NCI-H146 treated with DMSO at 0.1 percent for 48 hours (cell line): ENCODE data around the gene BMPER.

Source experiments
- DNase-seq: peaks from one replicate; lab custom pipeline; 2025; ENCODE audit not compliant: unreplicated experiment; lab: John Stamatoyannopoulos, UW

The BMPER gene

DNA sequence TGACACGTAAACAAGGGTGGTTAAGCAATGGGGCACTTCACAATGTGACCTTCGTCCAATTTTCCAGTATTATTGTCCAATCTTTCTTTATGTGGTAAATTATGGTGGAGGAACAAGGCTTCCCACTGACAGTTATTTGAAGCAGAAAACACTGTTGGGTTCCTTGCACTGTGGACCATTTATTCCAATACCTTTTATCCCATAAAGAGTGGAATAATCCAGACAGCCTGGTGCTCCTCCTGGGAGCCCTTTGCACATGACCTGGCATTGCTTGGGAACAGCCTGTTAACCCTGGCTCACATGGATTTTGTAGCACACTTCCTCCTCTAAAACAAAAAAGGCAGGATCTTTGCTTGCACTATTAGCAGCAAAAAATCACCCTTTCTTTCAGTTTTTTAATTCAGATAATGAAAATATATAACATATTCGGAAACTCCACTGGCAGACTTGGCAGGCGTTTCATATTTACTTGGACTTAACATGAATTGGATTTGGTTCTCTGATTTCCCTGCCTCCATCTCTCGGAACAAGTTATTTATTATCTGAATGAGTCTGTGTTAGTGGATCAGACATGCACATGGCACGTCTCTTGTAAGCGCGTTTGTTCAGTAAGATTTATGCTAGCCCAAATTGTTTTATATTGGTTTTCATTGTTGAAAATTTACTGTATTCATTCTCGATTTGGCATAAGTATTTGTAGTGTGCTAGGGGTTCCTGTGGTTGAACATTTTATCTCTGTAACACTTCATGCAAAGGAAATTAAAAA is 59.3 kb downstream of the BMPER start:
- DNase-seq, result no peak

DNA sequence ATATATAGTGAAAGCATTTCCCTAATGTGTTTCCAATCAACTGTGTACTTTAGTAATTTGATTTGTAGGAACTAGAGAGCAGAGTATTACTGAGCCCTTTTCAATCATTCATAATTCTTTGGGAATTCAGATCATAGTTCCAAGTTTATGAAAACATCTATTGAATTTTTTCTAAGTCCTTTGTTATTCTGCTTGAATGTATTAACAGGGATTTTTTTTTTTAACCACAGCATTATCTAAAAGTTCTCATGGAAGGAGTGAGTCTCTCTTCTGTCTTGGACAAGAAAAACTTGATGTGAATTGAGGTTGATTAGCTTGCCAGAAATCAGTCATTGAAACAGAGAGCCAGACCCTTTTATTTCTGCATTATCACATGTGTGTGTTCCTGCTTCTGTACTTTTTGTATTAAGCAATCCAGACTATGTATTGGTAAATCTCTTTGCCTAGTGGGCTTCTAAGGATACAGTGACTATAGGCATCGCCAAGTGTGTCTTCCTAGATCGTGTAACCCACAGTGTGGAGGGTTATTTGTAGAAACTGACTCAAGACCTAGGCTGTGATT is 59.9 kb downstream of the BMPER start:
- DNase-seq, result no peak

DNA sequence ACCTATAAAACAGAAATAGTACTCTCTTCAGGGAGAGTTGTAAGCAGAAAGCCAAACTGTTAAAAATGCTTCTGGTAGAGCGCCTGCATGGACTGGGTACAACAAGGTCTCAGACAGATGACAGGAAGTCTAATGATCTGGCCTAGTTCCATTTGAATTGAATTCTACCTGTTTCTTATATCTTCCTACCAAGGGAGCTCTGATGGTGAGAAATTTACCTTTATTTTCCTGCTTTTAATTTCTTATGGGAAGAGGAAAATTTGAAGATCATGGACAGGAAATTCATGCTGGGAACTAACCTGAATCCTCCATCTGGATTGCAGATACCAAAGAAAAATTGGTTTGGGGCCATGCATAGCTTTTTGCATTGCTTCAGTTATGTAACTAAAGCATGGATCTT is 63.3 kb downstream of the BMPER start:
- no peak for DNase-seq

DNA sequence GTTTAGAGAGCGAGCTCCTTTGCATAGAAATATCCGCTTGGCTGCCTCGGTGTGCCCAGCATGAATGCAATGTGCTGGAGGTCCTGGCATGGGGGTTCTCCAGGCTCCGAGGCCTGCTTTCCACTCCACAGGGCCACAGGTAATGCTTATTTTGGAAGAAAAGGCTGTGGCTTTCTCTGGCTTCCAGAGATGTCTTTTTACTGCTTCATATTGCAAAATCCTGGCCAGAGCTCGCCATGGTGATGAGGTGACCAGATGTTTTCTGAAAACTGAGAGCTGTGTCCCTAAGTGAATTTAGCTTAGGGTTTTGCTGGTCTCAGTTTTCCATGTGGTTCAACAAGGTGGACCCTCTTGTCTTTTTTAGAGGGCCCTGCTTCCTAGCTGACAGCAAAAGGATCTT is 65.2 kb downstream of the BMPER start:
- no peak for DNase-seq

DNA sequence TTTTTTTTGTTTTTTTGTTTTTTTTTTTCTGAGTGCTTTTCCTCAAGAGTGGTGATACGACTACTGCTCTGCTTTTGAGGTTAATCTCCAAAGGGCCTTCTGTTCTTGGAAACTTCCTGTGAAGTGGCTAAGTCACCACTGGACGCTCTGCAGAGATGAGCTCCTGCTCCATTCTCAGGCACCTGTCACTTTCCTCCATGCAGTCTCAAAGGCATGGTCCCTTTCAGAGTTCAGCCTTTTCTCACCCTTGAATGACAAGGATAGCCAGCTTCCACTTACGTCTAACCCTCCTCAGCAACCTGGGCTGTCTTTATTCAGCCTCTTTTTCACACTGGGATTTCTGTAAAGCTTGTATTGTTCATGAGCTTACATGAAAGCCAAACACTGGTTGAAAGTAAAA is 65.8 kb downstream of the BMPER start:
- no peak for DNase-seq

DNA sequence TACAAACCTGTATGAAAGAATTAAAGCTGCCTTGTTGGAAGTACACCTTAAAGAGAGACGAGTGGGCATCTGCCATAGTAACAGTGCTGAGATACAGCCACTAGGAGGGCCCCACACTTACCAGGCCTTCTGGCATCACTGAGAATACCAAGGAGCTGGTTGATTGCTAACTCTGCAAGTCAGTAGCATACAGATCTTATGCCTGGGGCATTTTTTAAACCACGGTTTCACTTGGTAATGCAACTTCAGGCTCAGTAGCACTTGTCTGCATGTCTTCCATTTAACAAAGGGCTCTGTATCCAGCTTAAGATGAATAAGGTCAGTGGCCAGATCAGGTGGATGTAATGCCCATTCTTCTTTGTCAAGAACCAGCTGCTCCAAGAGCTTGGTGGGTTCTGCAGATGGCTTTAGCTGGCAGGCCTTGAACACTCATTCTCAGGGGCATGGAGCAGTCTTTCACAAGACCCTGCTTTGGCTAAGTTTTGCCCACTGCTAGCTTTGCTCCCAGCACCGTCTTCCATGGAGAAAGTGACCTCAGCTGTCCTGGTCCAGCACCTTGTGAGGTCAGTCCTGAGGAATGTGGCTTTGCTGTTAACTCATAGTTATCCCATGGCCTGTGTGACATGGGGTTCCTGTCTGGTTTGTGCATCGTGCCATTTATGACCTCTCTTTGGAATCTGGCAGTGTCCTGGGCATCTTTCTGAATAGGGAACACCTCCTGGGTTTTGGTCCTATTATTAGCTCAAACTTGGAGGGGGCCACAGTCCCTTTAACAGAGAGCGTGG is 68.1 kb downstream of the BMPER start:
- no peak for DNase-seq

DNA sequence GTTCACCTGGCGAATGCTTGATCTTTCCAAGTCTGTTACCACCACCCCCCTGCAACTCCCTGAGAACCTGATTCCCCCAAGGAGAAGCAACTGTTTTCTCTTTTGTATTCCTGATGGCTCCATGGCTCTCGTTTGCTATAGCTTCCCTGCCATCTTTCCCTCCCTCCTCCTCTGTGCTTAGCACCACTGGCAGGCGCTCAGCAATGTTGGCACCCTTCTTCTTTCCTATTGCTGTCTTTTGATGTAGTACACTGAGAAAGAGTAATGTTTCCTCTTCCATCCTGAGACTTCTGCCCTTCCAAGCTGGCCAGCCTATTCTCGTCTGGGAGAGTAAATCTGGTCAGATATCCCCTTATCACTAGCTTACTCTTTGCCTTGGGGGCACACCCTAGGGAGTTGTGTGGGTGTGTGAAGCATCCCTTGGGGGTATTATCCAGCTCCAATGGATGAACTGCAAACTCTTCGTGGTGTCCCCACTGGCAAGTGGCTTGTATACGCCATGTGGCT is 74.0 kb downstream of the BMPER start:
- no peak for DNase-seq

DNA sequence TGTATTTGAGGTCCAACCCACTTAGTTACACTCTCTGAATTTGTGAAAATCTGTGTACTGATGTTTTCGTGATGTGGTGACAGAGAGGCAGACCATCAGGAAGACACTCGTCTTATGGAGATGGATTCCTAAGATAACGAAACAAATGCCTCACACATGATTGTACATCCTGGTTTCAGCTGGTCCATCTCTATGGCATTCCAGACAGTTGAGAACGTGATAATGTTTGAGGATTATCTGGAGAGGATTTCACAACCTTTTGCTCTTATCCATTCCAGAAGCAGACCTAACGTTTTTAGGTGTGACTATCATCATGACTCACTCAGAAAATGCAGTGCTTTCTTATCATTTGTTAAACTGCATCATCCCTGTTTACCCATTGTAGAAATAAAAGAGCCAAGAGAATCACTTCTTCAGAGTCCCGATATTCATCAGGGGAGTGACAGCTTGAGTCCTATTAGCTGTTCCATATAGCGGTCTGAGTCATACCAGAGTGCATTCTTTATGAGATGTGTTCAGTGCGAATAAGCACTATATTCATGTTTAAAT is 74.5 kb downstream of the BMPER start:
- DNase-seq, result no peak

DNA sequence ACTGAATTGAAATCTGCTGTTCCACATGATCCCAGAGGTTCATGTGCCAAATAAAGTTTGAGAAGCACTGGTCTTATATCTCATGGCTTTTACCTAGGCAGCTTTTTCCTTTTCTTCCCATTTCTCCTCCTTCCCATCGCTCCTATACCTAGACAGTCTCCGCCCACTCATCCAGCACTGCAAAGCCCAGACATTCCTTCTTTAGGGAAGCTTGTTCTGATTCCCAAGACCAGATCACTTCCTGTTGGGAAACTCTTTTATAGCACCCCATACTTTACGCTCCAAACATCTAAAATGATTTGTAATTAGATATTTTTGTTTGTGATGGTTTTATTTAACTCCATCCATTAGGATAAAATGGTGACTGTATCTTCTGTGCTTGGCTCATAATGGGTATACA is 75.9 kb downstream of the BMPER start:
- DNase-seq, result no peak

DNA sequence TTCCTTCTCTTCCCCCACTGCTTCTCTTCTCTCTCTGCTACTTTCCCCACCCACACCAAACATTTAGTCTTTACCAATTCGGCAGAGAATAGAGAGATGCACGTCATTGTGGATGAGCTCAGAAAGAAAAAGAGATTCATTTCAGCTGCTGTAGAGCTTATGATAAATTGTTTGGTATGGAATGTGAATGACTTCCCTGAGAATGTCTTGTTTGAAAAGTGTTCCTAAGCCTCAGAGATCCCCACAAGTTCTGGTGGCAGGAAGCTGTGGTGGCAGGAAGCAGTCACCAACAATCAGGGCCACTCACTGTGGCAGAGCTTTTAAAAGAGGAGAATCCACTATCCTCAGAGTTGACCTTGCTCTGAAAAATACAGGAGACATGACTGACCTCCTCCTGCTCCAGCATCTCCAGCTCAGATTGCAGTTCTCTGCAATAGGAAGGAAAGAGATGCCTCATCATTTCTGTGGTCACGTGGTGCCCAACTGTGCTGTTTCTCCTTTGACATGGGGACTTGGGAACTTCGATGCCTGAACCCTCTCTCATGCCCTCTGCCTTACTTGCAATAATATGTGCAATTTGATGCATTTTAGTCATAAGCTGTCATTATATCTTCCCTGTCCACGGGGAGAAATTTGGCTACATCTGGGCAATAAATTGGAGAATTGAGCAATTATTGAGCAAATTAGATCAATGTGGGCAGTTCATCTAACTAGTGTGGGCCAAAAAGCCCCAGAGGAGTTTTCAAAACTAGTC is 76.5 kb downstream of the BMPER start:
- no peak for DNase-seq

DNA sequence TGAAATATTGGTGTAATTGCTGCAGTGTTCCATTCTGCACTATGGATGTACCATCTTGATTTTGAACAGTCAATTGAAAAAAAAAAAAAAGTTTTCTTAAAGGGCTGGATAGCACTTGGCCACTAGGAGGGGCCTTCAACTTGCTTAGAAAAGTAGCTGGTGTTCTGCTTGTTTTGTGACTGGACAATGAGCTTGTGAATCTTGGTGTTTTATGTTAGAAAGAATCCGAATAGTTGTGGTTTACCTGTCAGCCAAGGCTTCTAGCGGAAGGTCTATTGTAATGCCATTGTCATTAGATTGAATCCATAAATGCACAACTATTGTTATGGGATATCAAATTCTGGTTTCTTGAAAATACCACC is 77.1 kb downstream of the BMPER start:
- no peak for DNase-seq

DNA sequence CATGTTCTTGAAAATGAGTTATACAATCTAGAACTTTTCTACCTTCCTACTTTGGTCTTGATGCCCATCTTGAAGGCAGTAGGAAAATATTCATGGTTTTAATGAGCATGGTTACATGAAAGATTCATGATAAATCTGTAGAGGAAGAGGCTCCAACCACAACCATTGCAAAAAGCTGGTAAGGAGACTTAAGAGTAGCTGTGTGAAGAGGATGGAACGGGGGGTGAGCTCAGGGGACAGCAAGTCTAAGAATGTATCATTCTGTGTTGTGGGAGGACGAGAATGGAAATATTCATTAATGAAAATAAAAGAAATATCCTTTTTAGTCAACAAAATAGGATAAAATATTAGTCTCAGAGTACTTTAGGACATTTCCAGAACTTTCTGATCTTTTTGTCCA is 81.1 kb downstream of the BMPER start:
- DNase-seq, result no peak

DNA sequence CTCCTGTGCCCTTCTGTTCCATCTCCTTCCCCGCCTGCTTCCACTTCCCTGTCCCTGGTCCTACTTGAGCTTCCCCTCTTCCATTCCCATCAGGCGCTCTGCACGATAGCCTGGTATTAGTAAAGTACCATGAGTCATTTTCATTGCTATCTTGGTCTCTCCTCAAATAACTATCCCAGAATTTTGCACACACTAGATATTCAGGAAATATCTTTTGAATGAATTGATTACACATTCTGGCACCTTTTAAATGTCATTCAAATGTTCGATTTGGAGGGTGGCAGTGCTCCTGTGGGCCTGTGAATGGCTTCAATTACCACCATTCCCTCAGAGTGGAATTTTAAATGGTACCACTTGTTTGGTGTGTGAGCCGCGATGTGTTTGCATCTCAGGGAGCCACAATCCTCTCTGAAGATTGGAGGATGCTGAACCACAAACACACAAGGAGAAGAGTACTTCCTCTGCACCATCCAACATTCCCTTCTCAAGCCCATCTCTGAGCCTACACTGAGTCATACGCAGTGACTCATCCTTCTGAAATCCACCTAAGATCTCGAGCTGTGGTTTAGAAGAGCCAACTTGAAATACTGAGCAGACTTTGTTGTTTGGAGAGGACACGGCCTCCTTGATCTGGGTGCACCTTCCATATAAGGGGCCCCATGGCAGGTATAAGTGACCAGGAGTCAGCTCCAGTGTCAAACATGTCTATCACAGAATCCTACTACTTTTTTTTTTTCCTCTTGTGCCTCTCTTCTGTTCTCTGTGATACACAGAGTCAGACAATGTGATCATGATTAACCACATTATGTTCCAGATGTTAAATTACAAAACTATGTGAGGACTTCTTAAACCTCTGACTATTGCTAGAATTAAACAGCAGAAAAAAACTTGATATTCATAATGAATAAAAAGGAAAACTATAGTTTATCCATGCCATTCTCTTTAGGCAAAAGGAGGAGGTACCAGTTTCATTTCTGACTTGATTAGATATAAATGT is 81.9 kb downstream of the BMPER start:
- DNase-seq, result no peak

DNA sequence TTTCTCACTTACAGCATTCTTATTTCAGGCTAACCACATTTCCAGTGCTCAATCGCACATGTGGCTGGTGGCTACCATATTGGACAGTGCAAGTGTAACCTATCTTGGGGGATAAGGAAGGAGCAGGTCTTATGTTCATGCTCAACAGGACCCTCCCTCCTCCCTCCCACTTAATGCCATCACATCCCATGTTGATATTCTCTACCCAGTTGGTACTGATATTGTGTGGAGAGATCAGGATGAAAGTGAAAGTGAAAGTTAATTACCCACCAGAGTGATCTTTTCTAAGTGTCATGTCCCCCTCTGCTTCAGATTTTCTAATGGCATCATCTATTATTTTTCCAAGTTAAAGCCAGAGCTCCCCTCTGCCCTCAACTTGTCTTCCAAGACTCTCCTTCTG is 91.6 kb downstream of the BMPER start:
- no peak for DNase-seq

DNA sequence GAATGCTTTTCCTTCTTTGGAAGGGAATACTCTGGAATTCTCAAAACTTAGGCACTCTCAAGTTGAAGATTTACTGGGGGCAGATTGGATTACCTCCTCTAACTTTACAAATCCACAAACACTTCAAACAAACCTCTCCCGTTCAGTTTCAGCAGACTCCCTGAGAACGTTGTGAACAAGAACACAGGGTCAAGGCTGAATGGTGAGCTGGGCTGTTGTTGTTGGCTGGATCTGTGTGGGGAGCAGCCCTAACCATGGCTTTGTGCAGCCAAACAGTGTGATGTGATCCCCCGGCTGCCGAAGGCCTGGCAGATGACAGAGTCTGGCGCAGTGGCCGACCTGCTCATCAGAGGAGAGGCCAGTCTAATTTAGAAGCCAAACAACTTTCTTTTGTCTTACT is 93.1 kb downstream of the BMPER start:
- DNase-seq, result no peak

DNA sequence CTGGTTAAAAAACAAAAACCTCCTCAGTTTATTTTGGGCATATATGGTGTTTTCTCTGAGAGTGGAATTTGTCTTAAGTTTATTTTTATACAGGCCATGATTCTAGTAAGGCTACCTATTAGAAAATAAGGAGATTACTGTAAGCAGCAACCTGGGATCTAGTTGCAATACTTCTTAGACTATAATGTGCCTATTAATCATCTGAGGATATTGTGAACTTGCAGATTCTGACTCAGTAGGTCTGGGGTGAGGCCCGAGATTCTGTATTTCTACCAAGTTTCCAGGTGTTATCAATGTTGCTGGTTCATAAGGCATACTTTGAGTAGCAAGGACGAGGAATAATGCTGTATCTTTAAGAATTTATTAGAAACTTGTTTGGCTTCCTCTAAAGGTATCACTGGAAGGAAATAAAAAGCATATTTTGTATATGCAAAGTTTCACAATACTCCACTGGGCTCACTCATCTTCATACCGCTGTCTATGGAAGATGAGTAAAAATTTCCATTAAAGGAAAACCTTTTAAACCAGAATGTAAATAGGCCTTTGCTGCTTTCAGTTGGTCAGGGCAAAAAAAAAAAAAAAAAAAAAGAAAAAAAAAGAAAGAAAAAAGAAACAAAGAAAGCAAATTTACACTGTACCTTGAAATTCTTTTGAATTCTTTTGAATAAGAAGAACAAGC is 105.8 kb downstream of the BMPER start:
- DNase-seq, result no peak

DNA sequence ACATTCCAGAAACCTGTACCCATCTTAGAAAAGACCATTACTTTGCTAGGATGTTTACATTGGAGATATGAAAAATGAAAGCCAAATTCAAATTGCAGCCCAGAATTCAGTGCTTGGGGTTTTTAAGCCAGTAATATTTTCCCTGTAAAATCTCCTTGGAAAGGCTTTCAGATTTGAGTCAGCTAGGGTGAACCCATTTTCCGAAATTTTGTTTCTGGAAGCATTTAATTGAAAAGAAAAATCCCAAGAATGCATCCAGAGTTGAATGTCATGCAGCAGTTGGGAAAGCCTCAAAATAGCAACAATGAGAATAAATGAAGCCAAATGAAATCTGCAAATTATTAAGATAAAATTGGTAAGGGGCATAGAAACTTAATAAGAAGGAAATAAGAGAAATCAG is 106.4 kb downstream of the BMPER start:
- no peak for DNase-seq

DNA sequence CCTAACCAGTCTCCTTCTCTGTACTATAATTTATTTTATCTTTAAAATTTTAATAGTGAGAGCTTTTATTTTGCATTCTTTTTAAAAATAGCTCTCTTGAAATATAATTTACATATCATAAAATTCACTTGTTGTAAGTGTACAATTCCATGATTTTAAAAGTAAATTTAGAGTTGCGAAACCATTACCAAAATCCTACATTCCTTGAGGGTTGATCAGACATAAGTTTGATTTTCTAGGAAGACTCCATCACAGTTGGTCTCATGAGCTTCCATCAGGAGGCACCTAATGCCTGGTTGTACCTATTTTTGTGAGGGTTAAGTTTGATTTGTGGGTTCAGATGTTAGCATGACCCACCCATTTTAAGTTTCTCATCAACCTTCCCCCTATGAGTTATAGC is 108.1 kb downstream of the BMPER start:
- no peak for DNase-seq

DNA sequence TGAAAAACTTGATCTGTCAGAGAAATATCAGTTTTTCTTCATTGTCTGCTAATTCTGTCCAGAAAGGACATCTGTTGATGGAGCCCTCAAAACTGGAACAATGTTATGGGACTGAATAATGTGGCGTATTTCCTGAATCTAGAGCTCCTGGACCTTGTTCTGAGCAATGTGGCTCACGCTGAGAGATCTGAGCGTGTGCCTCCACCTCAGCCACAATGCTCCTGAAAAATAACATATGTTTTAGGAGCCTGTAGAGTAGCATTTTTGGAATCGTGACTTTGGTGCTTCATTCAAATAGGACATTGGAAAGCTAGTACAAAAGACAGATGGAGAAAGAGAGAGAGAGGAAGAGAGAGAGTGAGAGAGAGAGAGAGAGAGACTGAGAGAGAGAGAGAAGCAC is 110.3 kb downstream of the BMPER start:
- DNase-seq, result no peak
